ENCODE measurements around the gene LCP2. TPM values are rescaled to one million over a fixed set of nuclear protein-coding genes. Genes with fewer than 3 reads are reported as not detected.

LCP2 gene
- total RNA-seq, 4 donors from 2014 or later, result 45.8 to 120 (median 55.0) TPM

- TF ChIP-seq CTCF (IDR thresholded peaks at IDR 0.05; ENCODE audit: low read depth), result no peak
Measured at GRCh38 chr5:170315154-170315553, 17.6 kb upstream of the LCP2 start.

GRCh38 chr5:170314541-170315095 lies 17.0 kb upstream of the LCP2 start:
- no peak for TF ChIP-seq CTCF (IDR thresholded peaks at IDR 0.05; ENCODE audit: low read depth)

GRCh38 chr5:170313816-170314215 lies 16.2 kb upstream of the LCP2 start:
- no peak for TF ChIP-seq CTCF (IDR thresholded peaks at IDR 0.05; ENCODE audit: low read depth)

DNA sequence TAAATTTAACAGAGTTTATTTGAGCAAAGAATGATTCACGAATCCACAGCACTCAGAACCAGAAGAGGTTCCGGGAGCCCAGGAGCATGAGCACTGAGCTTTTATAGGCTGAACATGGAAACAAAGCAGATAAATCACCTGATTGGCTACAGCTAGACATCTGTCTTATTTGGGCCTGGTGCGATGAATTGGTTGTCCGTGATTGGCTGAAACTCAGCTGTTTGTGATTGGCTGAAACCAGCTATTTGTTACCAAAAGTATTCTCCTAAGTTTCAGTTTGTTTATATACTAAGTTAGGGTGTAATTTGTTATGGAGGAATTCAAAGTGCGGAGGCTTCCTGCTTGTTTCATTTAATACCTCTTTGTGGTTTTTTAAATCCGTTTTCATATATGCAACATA lies 15.8 kb upstream of the LCP2 start:
- TF ChIP-seq CTCF (IDR thresholded peaks at IDR 0.05; ENCODE audit: low read depth), result no peak

DNA sequence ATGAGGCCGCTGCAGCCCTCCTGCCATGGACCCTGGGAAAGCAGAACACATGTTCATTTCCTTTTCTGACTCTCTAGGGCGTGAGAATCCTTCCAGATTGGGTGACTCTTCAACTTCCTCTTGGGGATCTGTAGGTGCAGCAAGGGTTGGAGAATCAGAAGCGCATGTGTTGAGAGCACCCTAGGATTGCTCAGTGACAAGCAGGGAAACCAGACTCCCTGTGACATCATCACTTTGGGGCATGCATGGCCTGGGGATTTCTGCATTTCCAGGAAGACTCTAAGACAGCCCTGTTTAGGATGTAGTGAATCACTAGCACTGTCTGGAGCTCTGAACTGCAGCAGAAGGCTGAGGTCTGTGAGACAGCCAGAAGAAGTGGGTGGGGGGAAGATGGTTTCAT lies 15.1 kb upstream of the LCP2 start:
- no peak for TF ChIP-seq CTCF (IDR thresholded peaks at IDR 0.05; ENCODE audit: low read depth)

- no peak for TF ChIP-seq CTCF (IDR thresholded peaks at IDR 0.05; ENCODE audit: low read depth)
Measured at GRCh38 chr5:170312301-170312595, 14.7 kb upstream of the LCP2 start.

GRCh38 chr5:170311511-170312300 lies 14.1 kb upstream of the LCP2 start:
- no peak for TF ChIP-seq CTCF (IDR thresholded peaks at IDR 0.05; ENCODE audit: low read depth)
